Mesothelial cell of epicardium (in vitro differentiated cells): ENCODE data around the gene PTOV1. TPM values are rescaled to one million over a fixed set of nuclear protein-coding genes. Genes with fewer than 3 reads are reported as not detected.

ENCODE experiments used
- DNase-seq, 2 experiments: peaks; one replicate each; pipeline ENCODE4 v3.0.0; 2021; ENCODE audit warnings: low spot score in 2 of 2; ENCODE audit not compliant: unreplicated experiment in 2 of 2
- H3K27ac Mint-ChIP-seq: 2 replicates; pipeline ENCODE4 v1.8.0; 2021; ENCODE audit warnings: mixed read lengths
- H3K27me3 Mint-ChIP-seq: 2 replicates; pipeline ENCODE4 v1.8.0; 2021; ENCODE audit warnings: low read depth, mixed read lengths
- H3K36me3 Mint-ChIP-seq: 2 replicates; pipeline ENCODE4 v1.8.0; 2021; ENCODE audit warnings: mixed read lengths
- H3K4me1 Mint-ChIP-seq: 2 replicates; pipeline ENCODE4 v1.8.0; 2021; ENCODE audit warnings: mixed read lengths
- H3K4me3 Mint-ChIP-seq: 2 replicates; pipeline ENCODE4 v1.8.0; 2021; ENCODE audit warnings: mild to moderate bottlenecking, moderate library complexity, mixed read lengths
- H3K9me3 Mint-ChIP-seq: 2 replicates; pipeline ENCODE4 v1.8.0; 2021; ENCODE audit warnings: mixed read lengths
- total RNA-seq: library from RNA; stranded (reverse); gene quantifications from 3 replicates; pipeline ENCODE4 v1.2.1, GENCODE V29; 2021
- TF ChIP-seq, protein P1 (sequence below): fragments of 200-600 bp; sonication (generic); IDR thresholded peaks from one replicate; pipeline ENCODE4 v1.5.0; 2021; ENCODE audit warnings: antibody characterized with exemption; ENCODE audit not compliant: unreplicated experiment

PTOV1 gene
- total RNA-seq, 1 donor from 2014 or later: 431 TPM

DNA sequence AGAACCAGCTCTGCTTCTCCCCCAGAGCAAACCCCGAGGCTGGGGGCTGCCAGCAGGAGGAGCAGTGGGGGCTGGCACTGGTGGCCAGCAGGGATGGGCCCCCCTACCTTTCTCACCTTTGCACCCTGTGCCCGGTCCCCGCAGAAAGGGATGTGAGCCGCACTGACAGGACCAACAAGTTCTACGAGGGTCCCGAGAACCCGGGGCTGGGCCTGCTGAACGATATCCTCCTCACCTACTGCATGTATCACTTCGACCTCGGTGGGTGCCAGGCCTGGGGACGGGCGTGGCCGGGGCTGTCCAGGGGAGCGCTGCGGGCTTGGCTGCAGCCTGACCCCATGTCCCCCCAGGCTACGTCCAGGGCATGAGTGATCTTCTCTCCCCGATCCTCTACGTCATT, 33.1 kb downstream of the PTOV1 start:
- H3K27me3 Mint-ChIP-seq: no peaks in the 10 kb centered on the region
- TF ChIP-seq, protein P1, sequence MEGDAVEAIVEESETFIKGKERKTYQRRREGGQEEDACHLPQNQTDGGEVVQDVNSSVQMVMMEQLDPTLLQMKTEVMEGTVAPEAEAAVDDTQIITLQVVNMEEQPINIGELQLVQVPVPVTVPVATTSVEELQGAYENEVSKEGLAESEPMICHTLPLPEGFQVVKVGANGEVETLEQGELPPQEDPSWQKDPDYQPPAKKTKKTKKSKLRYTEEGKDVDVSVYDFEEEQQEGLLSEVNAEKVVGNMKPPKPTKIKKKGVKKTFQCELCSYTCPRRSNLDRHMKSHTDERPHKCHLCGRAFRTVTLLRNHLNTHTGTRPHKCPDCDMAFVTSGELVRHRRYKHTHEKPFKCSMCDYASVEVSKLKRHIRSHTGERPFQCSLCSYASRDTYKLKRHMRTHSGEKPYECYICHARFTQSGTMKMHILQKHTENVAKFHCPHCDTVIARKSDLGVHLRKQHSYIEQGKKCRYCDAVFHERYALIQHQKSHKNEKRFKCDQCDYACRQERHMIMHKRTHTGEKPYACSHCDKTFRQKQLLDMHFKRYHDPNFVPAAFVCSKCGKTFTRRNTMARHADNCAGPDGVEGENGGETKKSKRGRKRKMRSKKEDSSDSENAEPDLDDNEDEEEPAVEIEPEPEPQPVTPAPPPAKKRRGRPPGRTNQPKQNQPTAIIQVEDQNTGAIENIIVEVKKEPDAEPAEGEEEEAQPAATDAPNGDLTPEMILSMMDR: no peak
- no peak overlapping the region for H3K27ac Mint-ChIP-seq
- H3K4me3 Mint-ChIP-seq: no peak overlapping the region
- H3K9me3 Mint-ChIP-seq: no peaks in the 10 kb centered on the region
- H3K36me3 Mint-ChIP-seq: peaks cover 46% of the 10 kb centered on the region
- H3K4me1 Mint-ChIP-seq: peaks cover 2% of the 10 kb centered on the region
- no peak for DNase-seq

DNA sequence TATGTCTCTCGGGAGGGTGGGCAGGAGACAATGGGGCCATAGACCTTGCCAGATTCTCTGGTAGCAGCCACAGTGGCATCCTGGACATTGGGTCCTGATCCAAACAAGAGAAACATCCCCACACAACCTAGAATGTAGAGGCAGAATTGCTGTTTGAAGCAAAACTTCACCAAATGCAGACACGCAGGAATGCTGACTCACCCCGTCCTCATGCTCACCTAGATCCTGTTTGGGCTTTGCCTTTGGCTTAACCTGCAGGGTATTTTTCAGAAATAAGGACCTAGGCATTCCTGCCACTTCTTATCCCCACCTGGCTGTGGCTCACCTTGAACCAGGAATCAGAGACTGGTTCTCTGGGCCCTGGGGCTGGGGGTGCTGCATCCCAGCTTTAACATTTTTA, 33.8 kb downstream of the PTOV1 start:
- H3K36me3 Mint-ChIP-seq: peaks cover 44% of the 10 kb centered on the region

DNA sequence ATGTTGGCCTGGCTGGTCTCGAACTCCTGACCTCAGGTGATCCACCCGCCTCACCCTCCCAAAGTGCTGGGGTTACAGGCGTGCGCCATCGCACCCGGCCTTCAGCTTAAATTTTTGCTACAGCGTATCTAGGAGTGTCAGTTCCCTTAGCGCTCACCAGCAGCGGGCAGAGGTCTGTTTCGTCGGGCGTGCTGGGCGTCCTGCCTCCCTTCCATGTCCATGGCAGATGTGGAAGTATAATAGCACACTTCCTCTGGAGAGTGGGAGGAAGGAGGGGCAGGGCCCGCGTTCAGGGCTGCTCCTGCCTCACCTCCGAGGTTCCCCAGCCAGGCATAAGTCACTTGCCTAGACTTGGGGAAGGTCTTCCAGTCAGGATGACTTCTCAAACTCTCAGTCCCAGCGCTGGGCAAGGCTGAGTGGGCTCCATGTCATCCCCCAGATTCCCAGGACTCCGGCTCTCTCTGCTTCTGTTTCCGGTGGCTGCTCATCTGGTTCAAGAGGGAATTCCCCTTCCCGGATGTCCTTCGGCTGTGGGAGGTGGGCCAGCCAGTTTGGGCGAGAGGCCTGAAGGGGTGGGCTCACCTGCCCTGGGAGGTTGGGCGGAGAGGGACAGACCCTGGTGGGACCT, 36.2 kb downstream of the PTOV1 start:
- H3K9me3 Mint-ChIP-seq: no peaks in the 10 kb centered on the region
- no peak overlapping the region for H3K27ac Mint-ChIP-seq
- peaks cover 30% of the 10 kb centered on the region for H3K36me3 Mint-ChIP-seq
- H3K4me3 Mint-ChIP-seq: no peak overlapping the region
- H3K4me1 Mint-ChIP-seq: peaks cover 6% of the 10 kb centered on the region
- TF ChIP-seq, protein P1: no peak
- DNase-seq: no peak
- peaks cover 20% of the 10 kb centered on the region for H3K27me3 Mint-ChIP-seq

More for the DNA sequence above, 33.8 kb downstream of the PTOV1 start:
- Mint-ChIP-seq H3K27me3 (peaks cover 2% of the 10 kb centered on the region), H3K4me3 (no peak overlapping the region), H3K9me3 (no peaks in the 10 kb centered on the region), H3K4me1 (no peaks in the 10 kb centered on the region), H3K27ac (no peak overlapping the region)
- no peak for DNase-seq
- TF ChIP-seq, protein P1: no peak

DNA sequence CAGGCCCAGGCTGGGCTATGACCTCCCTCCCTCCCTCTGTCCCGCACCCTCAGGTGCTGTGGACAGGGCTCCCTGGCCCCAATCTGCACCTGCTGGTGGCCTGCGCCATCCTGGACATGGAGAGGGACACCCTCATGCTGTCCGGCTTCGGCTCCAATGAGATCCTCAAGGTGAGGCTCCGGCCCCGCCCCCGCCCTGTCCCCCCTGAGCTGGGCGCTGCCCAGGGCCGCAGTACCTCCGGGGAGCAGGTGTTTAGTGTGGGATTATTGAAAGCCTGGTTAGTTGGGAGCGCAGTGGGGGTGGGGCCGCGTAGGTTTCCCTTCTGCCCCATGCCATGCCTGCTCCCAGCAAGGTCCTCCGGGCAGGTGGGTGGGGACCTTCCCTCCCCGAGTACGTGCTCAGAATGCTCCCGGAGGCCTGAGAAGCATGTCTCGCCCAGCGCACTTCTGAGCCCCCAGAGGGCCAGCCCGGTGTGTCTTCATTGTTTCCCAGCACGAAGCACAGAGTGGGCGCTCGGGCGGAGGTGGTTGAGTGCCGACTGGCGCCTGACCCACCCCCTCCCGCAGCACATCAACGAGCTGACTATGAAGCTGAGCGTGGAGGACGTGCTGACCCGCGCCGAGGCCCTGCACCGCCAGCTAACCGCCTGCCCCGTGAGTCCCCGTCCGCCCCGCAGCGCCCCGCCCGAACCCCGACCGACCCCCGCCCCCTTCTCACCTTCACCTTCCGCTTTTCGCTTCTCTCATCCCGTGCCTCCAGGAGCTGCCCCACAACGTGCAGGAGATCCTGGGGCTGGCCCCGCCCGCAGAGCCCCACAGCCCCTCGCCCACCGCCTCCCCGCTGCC, 36.9 kb downstream of the PTOV1 start:
- Mint-ChIP-seq H3K4me3 (no peak overlapping the region), H3K27me3 (peaks cover 27% of the 10 kb centered on the region), H3K4me1 (peaks cover 6% of the 10 kb centered on the region), H3K36me3 (peaks cover 27% of the 10 kb centered on the region), H3K27ac (no peak overlapping the region), H3K9me3 (no peaks in the 10 kb centered on the region)
- TF ChIP-seq, protein P1: no peak
- DNase-seq: no peak

DNA sequence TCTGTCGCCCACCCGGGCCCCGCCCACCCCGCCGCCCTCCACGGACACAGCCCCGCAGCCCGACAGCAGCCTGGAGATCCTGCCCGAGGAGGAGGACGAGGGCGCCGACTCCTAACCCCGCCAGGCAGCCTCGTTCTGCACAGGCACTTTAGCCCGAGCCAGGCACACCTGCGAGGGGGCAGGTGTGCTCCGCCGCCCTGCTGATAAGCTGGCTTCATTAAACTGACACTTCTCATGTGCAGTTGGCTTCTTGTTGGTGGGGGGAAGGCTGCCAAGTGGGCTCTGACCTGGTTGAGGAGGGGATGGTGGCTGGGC, 37.5 kb downstream of the PTOV1 start:
- peaks cover 6% of the 10 kb centered on the region for H3K4me1 Mint-ChIP-seq
- no peak for DNase-seq
- peaks cover 33% of the 10 kb centered on the region for H3K27me3 Mint-ChIP-seq
- no peaks in the 10 kb centered on the region for H3K9me3 Mint-ChIP-seq
- peaks cover 22% of the 10 kb centered on the region for H3K36me3 Mint-ChIP-seq
- no peak overlapping the region for H3K27ac Mint-ChIP-seq
- no peak overlapping the region for H3K4me3 Mint-ChIP-seq
- TF ChIP-seq, protein P1: no peak
